Activated naive CD4-positive, alpha-beta T cell treated with anti-CD3 and anti-CD28 coated beads, Interleukin-2, amount 50 U/mL, for 24 hours (primary cell): ENCODE measurements around the gene TAF1A.

Experiments
- H3K27ac Mint-ChIP-seq: one replicate; pipeline ENCODE4 v1.8.0; 2021; ENCODE audit warnings: mild to moderate bottlenecking, mixed read lengths
- H3K27me3 Mint-ChIP-seq: one replicate; pipeline ENCODE4 v1.8.0; 2021; ENCODE audit warnings: mixed read lengths
- H3K36me3 Mint-ChIP-seq: one replicate; pipeline ENCODE4 v1.8.0; 2021; ENCODE audit warnings: mixed read lengths
- H3K4me1 Mint-ChIP-seq: one replicate; pipeline ENCODE4 v1.8.0; 2021; ENCODE audit warnings: mixed read lengths
- H3K4me3 Mint-ChIP-seq: one replicate; pipeline ENCODE4 v1.8.0; 2021; ENCODE audit warnings: mild to moderate bottlenecking, mixed read lengths
- H3K9me3 Mint-ChIP-seq: one replicate; pipeline ENCODE4 v1.8.0; 2021; ENCODE audit warnings: mixed read lengths

TAF1A gene

GRCh38 chr1:222523852-222524251 is 65.9 kb downstream of the TAF1A start:
- H3K4me3 Mint-ChIP-seq, result no peak overlapping the region

GRCh38 chr1:222522105-222522915 is 67.4 kb downstream of the TAF1A start:
- Mint-ChIP-seq H3K4me3 (no peak overlapping the region), H3K27me3 (peaks cover 1% of the 10 kb centered on the region), H3K27ac (no peak overlapping the region), H3K9me3 (peaks cover under 1% of the 10 kb centered on the region), H3K36me3 (peaks cover 3% of the 10 kb centered on the region), H3K4me1 (no peaks in the 10 kb centered on the region)

More at GRCh38 chr1:222523852-222524251, 65.9 kb downstream of the TAF1A start:
- H3K9me3 Mint-ChIP-seq, result peaks cover 7% of the 10 kb centered on the region
- H3K27ac Mint-ChIP-seq, result no peak overlapping the region
- H3K4me1 Mint-ChIP-seq, result no peaks in the 10 kb centered on the region
- H3K27me3 Mint-ChIP-seq, result peaks cover 7% of the 10 kb centered on the region
- peaks cover 3% of the 10 kb centered on the region for H3K36me3 Mint-ChIP-seq

- Mint-ChIP-seq H3K27ac (no peak overlapping the region), H3K9me3 (no peaks in the 10 kb centered on the region), H3K36me3 (peaks cover 3% of the 10 kb centered on the region), H3K27me3 (peaks cover 1% of the 10 kb centered on the region), H3K4me3 (no peak overlapping the region), H3K4me1 (no peaks in the 10 kb centered on the region)
These were observed 68.2 kb downstream of the TAF1A start for GRCh38 chr1:222521299-222522104.
